LoVo (cell line): ENCODE data around the gene MYOZ3.

Experiments used
- DNase-seq: peaks from one replicate; pipeline ENCODE4 v3.0.0-alpha.2; 2016; ENCODE audit warnings: low spot score

MYOZ3 gene

DNA sequence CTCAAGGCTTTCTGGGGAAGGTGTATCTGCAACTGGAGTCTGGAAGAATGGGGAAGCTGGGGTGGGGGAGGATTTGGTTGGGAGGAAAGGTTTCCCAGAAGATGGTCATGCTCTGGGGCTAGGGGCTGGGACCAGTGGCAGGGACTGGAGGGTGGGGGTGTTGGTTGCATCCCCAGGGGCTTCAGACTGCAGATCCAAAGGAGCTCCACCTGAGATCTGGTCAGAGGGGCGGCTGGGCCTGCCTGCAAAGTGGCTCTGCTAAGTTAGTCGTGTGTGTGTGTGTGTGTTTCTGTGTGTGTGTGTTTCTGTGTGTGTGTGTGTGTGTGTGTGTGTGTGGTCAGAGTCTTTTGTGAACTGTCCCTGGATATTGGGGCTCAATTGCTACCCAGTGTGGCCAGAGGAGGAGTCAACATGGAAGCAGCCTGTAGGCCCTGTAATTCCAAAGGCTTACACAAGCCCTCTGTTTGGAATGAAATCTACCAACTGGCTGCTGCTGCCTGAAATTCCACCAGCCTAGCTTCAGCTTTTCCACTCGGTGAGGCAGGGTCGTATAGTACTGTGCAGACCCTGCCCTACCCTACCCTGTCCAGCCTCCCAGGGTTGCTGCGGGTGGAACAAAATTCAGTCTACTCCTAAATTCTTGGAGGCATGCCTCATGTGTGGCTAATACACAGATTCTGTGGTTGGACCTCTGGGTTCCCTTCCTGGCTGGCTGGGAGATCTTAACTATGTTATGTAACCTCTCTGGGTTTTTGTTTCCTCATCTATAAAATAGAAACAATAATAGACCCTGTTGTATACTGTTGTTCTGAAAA is 33.1 kb upstream of the MYOZ3 start:
- DNase-seq, result no peak

DNA sequence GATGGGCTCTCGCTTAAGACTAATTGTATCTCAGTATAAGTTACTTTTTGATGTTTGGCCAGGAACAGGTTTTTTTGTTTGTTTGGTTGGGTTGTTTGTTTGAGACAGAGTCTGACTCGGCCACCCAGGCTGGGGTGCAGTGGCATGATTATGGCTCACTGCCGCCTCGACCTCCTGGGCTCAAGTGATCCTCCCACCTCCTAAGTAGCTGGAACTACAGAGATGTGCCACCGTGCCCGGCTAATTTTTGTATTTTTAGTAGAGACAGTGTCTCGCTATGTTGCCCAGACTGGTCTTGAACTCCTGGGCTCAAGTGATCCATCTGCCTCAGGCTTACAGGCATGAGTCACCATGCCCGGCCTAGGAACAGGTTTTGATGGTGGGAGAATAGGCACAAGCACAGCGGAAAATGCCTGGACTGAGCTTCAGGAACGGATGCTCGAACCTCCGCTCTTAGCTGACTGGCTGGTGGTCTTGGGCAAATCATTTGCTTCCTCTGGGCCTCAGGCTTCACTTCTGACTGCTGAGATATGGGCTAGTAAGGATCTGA is 32.0 kb upstream of the MYOZ3 start:
- DNase-seq, result no peak

DNA sequence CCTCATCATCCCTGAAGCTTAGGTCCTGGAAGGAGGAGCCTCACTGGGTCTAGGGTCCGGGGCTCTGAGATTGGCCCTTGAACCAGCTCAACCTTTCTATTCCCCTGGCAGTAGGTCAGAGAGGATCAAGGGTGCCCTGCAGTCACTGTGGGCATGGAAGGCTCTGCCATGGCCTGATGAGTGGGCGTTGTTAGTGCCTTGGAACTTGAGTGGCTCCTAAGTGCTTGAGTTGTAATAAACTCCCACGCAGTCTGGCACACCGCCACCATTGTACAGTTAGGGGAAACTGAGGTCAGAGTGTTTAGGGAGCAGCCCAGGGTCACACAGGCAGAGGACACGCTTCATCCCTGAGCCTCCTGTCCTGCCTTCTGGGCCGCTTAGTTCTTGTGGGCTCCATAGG is 31.0 kb upstream of the MYOZ3 start:
- no peak for DNase-seq

DNA sequence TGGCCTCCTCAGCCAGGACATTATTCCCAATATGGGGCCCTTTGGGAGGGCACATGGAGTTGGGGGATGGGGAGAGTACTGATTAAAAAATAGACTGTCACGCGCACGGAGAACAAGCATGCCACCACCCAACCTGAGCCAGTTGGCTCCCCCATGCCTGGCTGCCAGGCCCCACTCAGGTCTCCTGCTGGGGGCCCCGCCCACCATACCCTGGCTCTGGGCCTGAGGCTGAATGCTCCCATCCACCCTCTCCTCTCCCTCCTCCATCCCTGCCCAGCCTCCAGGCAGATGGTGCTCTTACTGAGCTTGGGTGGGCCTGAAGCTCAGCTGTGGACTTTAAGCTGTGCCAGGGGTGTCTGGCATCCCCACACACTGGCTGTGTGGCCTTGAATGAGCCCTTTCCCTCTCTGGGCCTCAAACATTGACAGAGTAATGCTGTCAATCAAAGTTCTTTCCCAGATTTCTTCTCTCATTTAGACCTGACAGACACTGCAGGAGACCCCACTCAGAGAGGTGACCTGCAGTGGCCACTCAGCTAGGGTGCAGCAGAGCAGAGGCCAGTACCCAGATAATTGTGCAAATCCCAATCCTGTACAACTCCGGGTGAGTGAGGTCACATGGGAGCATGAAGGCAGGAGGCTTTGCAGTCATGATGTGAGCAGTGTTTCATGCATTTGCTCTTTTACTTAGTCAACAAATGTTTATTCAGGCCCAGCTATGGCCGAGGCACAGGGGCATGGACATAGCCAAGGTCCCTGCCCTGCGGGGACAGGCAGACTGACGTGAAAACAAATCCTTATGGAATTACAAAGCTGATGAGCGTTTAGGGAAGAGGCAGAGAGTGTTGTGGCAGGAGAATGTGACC is 30.4 kb upstream of the MYOZ3 start:
- DNase-seq, result no peak

DNA sequence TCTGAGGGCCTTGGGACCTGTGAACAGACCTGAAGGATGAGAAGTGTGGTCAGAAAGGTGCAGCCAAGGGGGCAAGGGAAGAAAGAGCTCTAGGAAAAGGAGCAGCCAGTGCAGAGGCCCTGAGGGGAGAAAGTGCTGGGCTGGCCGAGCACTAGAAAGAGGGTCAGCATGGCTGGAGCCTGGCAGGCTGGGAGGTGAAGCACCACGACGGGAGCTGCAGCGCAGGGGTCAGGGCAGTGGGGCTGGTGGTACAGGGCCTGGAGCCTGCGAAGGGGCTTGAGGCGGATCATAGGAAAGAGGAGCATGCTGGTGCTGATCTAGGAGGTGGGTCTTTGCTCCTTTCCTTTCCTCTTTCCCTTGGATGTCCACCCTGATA is 29.7 kb upstream of the MYOZ3 start:
- no peak for DNase-seq

DNA sequence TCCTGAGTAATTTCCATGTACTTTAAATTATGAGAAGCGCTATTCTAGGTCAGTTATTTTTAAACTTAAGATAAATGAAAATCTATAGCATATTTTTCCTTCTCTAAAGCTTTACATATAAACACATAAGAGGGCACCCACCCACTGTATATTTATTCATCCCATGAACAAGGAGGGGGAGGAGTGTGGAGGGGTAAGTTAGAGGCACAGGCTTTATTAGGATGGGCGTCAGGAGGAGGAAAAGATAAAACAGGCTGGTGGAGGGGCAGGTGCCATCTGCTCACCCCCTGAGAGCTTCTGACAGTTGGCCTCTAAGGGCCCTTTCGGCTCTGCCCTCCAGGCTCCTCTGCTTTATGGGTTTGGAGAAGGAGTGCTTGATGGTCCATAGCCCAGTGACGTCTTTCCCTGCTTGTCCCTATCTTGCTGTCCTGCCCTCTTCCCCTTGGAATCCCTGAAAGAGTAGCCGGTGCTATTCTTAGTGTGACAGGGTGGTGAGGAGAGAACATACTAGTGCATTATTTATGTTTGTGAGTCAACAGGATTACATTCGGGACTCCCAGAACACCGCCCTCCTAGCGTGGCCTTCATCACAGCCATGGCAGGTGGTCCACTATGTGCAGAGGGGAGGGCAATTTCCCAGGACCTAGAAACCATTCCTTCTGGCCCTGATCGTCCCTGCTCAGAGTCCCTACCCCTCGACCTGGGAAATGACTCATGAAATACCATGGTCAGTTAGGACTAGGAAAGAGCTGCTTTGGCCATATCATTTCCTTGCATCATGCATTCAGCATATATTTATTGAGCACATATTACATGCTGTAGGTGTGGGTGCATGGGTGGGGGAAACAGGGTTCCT is 28.5 kb upstream of the MYOZ3 start:
- no peak for DNase-seq

DNA sequence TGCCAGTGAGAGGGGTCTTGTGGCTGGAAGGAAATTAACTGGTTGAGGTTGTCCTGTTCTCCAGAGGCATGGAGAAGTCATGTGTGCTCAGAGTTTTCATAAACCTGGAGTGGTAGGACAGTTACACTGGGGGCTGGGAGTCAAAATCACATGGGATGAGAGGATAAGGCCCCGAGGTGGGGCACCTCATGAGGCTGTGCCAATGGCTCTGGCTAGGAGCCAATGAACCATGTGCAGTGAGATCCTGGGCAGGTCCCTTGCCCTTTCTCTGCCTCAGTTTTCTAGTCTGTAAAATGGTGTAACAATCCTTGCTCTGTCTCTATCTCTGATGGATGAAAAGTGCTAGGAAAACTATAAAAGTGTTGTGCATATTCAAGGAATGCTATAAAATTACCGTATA is 27.6 kb upstream of the MYOZ3 start:
- DNase-seq, result no peak

DNA sequence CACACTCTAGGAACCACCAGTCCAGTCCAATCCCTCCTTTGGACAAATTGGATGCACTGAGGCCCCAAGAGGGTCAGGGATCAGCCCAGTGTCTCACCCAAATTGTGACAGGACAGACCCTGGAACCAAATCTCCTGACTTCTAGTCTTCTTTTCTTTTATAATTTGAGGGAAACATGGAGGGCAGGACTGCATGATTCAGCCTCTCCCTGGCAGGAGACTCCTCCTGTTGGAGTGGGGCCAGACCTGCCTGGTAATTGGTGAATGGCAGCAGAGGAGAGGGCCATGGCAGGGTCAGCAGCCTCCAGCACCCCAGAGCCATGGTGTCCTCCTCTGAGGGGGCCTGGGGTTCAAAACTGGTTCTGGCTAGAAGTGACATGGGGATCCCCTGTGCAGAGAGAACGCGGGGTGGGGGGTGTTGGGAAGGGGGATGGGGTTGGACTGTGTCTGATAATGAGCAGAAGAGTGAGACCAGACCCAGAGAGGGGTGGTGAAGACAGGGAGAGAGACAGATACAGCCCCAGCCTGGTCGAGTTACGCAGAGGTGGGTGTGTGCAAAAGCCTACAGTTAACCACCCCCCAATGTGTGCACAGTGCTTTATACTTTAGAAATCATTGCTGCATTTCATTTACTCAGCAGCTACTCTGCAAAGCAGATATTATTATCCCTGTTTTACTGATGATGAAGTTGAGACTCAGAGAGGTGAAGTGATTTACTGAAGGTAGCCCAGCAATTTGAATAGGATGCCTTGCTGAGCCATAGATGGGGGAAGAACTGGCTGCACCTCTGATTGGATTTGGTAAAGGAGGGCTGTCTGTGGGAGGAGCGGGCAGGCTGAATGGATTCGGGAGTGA is 24.4 kb upstream of the MYOZ3 start:
- DNase-seq, result peak; percentile 64

DNA sequence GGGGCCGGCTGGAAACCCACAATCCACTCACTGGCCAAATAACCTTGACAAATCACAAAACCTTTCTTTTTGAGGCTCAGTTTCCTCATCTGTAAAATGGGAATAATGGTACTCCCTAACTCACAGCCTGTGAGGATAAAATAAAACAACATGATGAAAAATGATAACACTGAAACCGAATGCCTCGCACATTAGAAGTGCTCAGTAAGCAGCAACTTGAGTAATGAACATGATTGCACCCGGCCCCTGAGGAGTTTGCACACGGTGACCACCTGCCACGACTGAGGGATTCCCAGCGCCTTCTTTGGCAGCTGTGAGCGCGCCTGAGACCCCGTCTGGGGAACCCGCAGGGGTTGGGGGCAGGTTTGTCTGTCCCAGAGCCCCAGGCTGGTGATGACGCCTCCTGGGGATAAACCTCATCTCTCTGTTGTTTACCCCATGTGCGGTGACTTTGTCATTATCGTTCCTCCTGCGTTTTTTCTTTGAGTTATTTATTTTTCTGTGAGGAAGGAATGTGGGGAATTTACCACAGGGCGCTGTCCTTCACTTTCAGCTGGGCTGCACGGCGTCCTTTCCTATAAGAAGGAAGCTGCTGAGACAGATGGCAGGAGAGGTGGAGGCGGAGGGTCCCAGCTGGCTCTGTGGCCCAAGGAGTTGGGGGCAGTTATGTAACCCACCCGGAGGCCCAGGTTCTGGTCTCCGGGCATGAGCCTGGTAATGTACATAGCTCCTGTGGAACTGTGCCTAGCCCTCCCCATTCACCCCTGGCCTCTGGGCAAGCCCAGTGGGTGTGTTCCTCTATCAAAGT is 23.6 kb upstream of the MYOZ3 start:
- DNase-seq, result peak; percentile 84

DNA sequence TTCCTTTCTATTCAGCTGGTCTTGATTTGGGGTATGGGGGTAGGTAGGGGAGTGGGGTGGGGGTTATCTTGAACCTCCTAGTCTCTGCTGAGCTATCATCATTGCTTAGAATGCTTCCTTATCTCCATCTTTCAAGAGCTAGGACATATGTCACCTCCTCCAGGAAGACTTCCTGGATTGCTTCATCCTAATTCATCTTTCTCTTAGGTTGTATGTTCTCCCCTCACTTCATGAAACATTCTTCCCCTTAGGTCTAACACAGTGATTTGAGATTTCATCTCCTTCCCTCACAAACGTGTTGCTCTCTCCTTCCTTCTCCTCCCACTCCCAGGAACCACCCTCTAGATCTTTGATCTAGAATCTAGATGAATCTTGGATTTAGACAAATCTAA is 23.0 kb upstream of the MYOZ3 start:
- no peak for DNase-seq

DNA sequence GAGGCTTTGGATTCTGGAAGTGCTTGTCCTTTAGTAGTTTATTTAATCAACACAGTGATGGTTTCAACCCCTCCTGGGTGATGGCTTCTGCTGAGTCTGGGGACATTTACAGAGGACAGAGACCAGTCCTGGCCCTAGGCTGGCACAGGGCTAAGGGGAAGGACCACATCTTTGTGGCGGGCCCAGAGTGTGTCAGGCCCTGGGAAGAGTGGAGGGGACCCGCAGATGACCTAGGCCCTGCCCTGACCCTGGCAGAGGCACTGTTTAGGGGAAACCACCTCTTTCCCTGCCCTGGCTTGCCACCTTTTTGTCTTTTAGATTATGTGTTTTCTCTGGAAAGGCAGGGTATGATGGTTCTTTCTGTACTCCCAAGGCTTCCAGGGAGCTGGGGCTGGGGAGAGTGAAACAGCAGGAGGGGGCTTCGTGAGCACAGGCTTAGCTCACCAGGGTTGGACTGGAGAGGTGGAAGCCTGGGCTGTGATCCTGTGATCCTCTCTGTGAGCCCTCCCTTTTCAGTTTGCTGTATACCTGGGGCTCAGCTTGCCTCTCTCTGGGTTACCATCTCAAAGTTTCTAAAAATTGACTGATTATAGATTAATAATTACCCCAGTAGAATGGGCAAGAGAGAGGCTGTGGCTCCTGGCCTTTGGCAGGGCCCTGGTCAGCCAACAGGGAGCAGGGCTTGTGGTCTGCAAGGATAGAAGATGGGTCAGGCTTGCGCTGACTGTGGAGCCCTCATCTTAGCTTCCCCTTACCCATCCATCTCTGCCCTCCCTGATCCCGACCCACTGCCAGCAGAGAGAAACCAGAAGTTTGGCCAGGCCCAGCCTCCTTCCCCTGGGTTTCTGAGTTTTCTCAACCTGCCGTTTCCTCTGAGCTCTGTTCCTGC is 22.3 kb upstream of the MYOZ3 start:
- no peak for DNase-seq

DNA sequence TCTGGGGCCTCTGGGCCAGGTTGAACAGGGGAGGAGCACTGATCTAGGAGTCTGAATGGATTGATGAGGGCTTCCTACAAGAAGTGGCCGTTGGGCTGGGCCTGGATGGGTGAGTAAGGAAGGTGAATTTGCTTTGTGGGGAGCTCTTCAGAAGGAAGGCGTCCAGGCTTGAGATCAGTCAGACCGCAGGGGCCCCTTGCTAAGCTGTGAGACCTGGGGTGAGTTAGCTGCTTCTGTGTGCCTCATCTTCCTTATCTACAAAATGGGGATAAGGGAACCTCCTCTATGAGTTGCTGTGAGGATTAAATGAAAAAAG is 21.7 kb upstream of the MYOZ3 start:
- no peak for DNase-seq

DNA sequence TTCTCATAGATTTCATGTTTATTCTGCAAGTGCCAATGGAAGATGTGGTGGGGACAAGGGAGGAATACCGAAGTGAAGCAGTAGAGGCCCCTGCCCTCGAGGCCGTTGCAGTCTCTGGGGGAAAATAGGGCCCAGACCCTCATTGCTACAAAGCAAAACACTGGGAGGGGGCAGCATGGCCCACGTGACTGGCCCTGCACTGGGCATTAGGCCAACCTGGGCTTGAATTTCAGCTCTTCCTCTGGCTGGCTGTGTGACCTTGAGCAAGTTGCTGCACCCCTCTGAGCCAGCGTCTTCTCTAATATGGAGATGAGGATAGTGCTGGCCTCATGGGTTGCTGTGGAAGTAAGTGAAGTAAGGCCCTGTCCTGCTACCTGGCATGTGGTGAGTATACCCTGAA is 21.3 kb upstream of the MYOZ3 start:
- DNase-seq, result no peak

DNA sequence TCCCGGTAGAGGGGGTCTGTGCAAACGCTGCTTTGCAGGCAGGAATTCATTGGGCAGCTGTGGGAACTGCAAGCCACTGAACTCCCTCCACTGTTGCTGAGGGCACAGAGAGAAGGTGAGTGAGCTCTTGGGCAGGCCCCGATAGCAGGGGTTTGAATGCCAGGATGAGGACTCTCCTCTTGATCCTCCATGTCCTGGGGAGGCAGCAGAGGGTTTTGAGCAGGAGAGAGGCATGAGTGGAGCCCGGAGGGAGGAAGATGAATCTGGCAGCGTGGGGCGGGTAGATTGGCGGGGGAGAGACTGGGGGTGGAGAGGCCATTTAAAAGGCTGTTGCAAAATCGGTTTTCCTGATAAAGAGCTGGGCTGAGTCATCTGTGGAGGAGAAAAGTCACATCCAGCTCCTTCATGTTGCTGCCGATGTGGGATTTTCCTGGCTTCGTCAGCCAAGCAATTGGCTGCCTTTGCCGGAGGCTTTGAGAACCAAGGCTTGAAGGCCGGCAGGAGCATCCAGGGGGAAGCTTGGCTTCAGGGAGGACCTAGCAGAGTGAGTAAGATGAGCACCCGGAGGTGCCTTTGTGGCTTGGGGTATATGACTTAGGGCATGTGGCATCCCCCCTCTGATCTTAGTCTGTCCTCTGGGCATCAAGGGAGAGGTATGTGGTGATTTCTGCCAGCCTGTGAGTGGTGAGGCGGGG is 20.6 kb upstream of the MYOZ3 start, which contains the start of gene SYNPO:
Gene SYNPO (plus strand): TSS at position 350 of the 695 bp plus-strand sequence. CDS start 7,616 bp downstream, outside the sequence.
- no peak for DNase-seq

DNA sequence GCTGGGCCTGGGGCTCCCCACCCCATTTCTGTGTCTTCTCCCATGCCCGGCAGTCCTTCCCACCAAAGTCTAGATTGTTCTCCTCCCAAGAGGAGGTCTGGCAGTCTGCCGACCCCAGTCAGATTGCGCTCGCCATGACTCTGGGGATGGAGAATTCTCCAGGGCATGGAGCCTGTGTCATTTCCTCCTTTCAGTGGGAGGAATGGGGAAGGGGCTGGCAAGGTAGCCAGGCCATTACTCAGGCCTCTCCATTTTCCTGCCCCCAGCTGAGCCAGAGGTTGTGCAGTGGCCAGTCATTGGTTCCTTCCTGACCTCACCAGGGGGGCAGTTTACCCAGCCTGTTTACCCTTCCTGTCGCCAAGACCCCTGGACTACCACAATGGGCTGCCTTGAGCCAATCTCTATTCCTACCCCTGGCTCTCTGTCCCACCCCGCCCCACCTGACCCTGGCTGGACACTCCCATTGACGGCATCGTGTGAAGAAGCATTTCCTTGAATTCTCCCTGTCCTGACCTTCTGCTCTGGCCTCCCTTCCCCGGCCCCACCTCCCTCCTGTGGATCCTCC is 20.0 kb upstream of the MYOZ3 start:
- no peak for DNase-seq

DNA sequence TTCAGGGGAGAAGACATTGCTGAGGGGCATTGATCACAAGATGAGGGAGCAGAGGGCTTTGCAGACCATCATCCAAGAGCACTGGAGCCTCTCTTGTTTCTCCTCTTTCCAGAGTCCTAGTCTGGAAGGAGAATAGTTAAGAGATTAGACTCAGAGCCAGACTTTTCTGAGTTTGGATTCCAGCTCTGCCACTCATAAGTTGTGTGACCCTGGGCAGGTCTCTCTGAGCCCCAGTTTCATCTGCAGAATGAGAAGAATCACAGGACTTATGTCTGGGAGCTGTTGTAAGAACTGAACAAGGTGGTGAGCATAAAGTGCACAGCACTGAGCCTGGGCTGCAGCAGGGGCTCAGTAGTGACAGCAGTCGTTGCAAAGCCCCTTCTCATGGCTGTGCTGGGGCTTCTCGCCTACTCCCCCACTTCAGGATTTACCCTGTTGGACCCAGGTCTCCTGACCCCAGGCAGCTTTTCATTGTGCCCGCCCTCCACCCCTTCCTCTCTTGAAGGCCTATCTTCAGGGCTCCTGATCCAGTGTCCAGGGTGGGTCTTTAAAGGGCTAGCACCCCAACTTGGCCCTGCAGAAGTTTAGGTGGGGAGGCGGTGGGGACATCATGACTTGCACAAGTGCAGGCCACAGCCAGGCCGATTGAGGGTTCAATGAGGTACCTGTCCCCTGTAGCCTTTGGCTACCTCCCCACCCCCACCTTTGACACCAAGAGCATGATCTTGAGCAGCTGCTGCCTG is 19.1 kb upstream of the MYOZ3 start:
- no peak for DNase-seq

DNA sequence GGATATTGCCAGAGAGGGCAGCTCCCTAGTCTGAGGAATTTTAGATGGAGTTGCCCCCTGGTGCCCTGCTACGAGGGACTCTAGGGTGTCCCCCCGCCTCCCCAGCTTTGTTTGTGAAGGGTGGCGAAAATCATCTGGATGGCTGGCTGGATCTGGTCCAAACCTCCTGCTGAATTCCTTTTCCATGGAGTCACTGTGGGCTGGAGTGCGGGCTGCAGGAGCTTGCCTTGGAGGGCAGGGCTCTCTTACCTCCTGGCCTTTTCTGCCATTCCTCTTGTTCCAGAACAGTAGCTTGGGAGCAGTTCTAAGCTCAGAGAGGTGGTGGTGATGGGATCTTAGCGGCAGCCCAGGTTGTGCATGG is 18.5 kb upstream of the MYOZ3 start:
- peak; percentile 77 for DNase-seq
